ENCODE results near the gene AHDC1. TPM values are rescaled to one million over a fixed set of nuclear protein-coding genes. Genes with fewer than 3 reads are reported as not detected.

The AHDC1 gene, protein sequence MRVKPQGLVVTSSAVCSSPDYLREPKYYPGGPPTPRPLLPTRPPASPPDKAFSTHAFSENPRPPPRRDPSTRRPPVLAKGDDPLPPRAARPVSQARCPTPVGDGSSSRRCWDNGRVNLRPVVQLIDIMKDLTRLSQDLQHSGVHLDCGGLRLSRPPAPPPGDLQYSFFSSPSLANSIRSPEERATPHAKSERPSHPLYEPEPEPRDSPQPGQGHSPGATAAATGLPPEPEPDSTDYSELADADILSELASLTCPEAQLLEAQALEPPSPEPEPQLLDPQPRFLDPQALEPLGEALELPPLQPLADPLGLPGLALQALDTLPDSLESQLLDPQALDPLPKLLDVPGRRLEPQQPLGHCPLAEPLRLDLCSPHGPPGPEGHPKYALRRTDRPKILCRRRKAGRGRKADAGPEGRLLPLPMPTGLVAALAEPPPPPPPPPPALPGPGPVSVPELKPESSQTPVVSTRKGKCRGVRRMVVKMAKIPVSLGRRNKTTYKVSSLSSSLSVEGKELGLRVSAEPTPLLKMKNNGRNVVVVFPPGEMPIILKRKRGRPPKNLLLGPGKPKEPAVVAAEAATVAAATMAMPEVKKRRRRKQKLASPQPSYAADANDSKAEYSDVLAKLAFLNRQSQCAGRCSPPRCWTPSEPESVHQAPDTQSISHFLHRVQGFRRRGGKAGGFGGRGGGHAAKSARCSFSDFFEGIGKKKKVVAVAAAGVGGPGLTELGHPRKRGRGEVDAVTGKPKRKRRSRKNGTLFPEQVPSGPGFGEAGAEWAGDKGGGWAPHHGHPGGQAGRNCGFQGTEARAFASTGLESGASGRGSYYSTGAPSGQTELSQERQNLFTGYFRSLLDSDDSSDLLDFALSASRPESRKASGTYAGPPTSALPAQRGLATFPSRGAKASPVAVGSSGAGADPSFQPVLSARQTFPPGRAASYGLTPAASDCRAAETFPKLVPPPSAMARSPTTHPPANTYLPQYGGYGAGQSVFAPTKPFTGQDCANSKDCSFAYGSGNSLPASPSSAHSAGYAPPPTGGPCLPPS (N-terminal part only)
- 19.7 and 22.3 TPM in 2 replicates for total RNA-seq (2013; cell fraction: nucleolus; rRNA removed)
- total RNA-seq (2014; rRNA removed) (1.1 and 2.0 TPM in 2 replicates), total RNA-seq (2014; rRNA removed; fragmentation: Illumina TruSeq; extraction: Trizol) (0.85 and 1.1 TPM in 2 replicates), total RNA-seq (2021) (10.6 and 13.0 TPM in 2 replicates), polyA plus RNA-seq (2011; rRNA removed) (1.1 and 1.2 TPM in 2 replicates), polyA plus RNA-seq (2014; fragmentation: Illumina TruSeq; extraction: Trizol) (1.3 and 1.9 TPM in 2 replicates), polyA plus RNA-seq (2014; fragmentation: Nextera tagmentation; extraction: Ambion mirVana) (under 1 TPM; 0.21 to 0.26 TPM), polyA plus RNA-seq (2014; rRNA removed) (5.3 and 7.4 TPM in 2 replicates), polyA plus RNA-seq (2016; fragmentation: Nextera tagmentation; extraction: Ambion mirVana) (1 to 10 TPM; 1.4 to 2.0 TPM), polyA minus RNA-seq (2011; rRNA and poly(A)+ RNA removed) (2.3 and 2.4 TPM in 2 replicates), Bru-seq, nascent RNA (percentile 59 among the genes with signal in this experiment), BruChase-seq, experiment 1, labeled RNA remaining after a 6-hour chase (percentile 69 among the genes with signal in this experiment), BruChase-seq, experiment 2, labeled RNA remaining after a 2-hour chase (percentile 66 among the genes with signal in this experiment)
- polyA plus RNA-seq (2011; ENCODE audit: low read depth) = 2.3 TPM
- polyA plus RNA-seq (2011; cell fraction: cytosol; rRNA removed) = 1.3 and 1.6 TPM in 2 replicates
- polyA plus RNA-seq (2011; cell fraction: nucleus; rRNA removed) = 7.1 and 10.9 TPM in 2 replicates
- polyA plus RNA-seq (2012) = 4.1 and 6.0 TPM in 2 replicates
- polyA minus RNA-seq (2011; cell fraction: cytosol; rRNA and poly(A)+ RNA removed) = 2.8 and 4.8 TPM in 2 replicates
- 3.5 and 4.5 TPM in 2 replicates for polyA minus RNA-seq (2011; cell fraction: nucleus; rRNA and poly(A)+ RNA removed)
- long read RNA-seq, experiment 1 = 0 reads
- long read RNA-seq, experiment 2 = 0 reads

DNA sequence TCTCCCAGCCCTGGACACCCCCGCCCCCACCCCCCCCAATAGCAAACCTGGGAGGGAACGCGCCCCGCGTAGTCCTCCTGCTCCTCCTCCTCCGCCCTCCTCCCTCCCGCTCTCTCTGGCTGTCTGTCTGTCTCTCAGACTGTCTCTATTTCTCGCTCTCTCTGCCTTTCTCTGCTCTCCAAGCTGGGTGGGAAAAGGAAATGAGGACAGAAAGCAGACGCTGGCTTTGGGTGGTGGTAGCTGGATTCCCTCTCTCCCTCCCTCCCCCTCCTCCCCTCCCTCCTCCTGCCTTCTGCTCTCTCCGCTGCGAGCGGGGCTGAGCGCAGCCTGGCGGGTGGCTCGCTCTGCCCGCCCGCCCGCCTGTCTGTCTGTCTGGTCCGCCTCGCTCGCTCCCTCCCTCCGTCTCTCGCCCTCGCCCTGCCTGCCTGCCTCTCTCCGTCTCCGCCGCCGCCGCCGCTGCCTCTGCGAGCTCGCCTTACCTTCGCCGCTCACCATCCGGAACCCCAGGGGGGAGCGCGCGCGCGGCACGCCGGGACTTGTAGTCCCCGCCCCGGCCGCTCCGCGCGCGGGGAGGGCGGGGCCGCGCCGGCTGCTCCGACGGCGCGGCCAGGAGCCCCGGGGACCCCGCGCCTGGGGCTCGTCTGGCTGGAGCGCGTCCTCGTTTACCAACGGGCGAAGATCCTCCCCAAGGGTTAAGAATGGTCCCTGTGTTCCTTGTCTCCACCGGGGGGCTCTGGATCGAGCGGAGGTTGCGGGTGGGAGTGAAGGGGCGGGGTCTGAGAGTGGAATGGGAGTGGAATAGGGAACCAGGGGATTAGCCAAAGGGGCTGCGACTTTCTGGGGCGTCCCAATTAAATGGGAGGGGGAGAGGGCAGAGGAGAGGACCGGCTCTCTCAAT is at the start of gene AHDC1:
TSS of gene AHDC1 (minus strand) at position 464 of the 898 bp plus-strand sequence. CDS start 52,029 bp downstream, outside the sequence.
- Histone ChIP-seq H4K20me1 (ENCODE audit: control insufficient read depth, insufficient read depth) (0 out of 2 replicates have a peak, but pooled peaks cover 3% of the 10 kb centered on the region), H3K79me2 (ENCODE audit: control insufficient read depth, insufficient read depth, low read length) (peaks cover 1% of the 10 kb centered on the region), H3K27ac (ENCODE audit: control insufficient read depth, insufficient read depth) (no peak within 1 kb of the TSS; the same call in 1 of the 2 replicates), H3K36me3 (ENCODE audit: control insufficient read depth in 2 of 2, insufficient read depth in 2 of 2, low read length in 1 of 2) (no peaks in the 10 kb centered on the region; a peak in 2 of 4 replicates), H2AFZ (ENCODE audit: control insufficient read depth, low read depth, low read length) (peak within 1 kb of the TSS; percentile 86), H3K4me3 (peak within 1 kb of the TSS; percentile 83), H3K4me1 (ENCODE audit: control insufficient read depth, insufficient read depth, low read length) (peaks cover 40% of the 10 kb centered on the region), H3K27me3 (replicated peaks in 1 of 2; ENCODE audit: control insufficient read depth in 2 of 2, insufficient read depth in 2 of 2, low read length in 1 of 2) (no peaks in the 10 kb centered on the region), H3K9ac (ENCODE audit: control insufficient read depth, insufficient read depth, low read length) (peak within 1 kb of the TSS; percentile 58), H3K4me2 (ENCODE audit: control insufficient read depth, insufficient read depth) (peak within 1 kb of the TSS; percentile 84), H3K9me3 (replicated peaks; ENCODE audit: control insufficient read depth, insufficient read depth, low read length) (no peaks in the 10 kb centered on the region)
- FAIRE-seq = no peak
- no TSS peak for BruUV-seq (replicated peaks)
- ATAC-seq = peak; percentile 75
- RAD21 ChIA-PET (ENCODE audit: unreplicated experiment) = interaction anchor here (0.6 to 11.0 kb wide), 23 partner anchors 14 to 308 kb away, joined by 3 to 268 read pairs (median 4); partner anchors contain the start of genes FAM76A and WASF2
- POLR2A ChIA-PET = interaction anchor here (0.6 to 2.2 kb wide), 12 partner anchors 29 to 463 kb away, joined by 3 to 9 read pairs (median 4); no protein-coding TSS in a partner anchor
- intact Hi-C loops (cut with micrococcal nuclease; ENCODE audit: unreplicated experiment) (loop anchor here (2.0 to 10.0 kb wide), 2 partner anchors 119 to 303 kb away; no protein-coding TSS in a partner anchor), in situ Hi-C loops (cut with MboI) (no loop called here)
- DNase-seq (ENCODE audit: low read depth, low spot score) = no peak
- CTCF ChIA-PET = interaction anchor here (0.5 to 10.4 kb wide), 15 partner anchors 22 to 305 kb away, joined by 3 to 327 read pairs (median 28); no protein-coding TSS in a partner anchor
- SMC1A ChIA-PET (ENCODE audit: uncharacterized antibody, unreplicated experiment) = interaction anchor here (0.5 to 9.2 kb wide), 8 partner anchors 34 to 207 kb away, joined by 3 to 248 read pairs (median 15); partner anchors contain the start of gene FAM76A
- WGBS (ENCODE audit: insufficient coverage, insufficient replicate concordance, low lambda C conversion rate, missing lambda C conversion rate) = under 1% methylated on average over 46 of the region's 74 CpGs
- TF ChIP-seq E2F4 (IDR thresholded peaks at IDR 0.05; ENCODE audit: low read depth, low read length) (no peak), CREM (IDR thresholded peaks at IDR 0.05; ENCODE audit: low read depth) (no peak), SMARCA5 (IDR thresholded peaks at IDR 0.05) (no peak), ESRRA (IDR thresholded peaks at IDR 0.05; ENCODE audit: low read length) (no peak), ZNF622 (IDR thresholded peaks at IDR 0.05) (no peak)
- TF ChIP-seq, protein P1, sequence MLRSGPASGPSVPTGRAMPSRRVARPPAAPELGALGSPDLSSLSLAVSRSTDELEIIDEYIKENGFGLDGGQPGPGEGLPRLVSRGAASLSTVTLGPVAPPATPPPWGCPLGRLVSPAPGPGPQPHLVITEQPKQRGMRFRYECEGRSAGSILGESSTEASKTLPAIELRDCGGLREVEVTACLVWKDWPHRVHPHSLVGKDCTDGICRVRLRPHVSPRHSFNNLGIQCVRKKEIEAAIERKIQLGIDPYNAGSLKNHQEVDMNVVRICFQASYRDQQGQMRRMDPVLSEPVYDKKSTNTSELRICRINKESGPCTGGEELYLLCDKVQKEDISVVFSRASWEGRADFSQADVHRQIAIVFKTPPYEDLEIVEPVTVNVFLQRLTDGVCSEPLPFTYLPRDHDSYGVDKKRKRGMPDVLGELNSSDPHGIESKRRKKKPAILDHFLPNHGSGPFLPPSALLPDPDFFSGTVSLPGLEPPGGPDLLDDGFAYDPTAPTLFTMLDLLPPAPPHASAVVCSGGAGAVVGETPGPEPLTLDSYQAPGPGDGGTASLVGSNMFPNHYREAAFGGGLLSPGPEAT (IDR thresholded peaks at IDR 0.05; ENCODE audit: low read depth) = 0 out of 2 replicates have a peak, but pooled peaks have one; percentile 17
- TF ChIP-seq, protein P2, sequence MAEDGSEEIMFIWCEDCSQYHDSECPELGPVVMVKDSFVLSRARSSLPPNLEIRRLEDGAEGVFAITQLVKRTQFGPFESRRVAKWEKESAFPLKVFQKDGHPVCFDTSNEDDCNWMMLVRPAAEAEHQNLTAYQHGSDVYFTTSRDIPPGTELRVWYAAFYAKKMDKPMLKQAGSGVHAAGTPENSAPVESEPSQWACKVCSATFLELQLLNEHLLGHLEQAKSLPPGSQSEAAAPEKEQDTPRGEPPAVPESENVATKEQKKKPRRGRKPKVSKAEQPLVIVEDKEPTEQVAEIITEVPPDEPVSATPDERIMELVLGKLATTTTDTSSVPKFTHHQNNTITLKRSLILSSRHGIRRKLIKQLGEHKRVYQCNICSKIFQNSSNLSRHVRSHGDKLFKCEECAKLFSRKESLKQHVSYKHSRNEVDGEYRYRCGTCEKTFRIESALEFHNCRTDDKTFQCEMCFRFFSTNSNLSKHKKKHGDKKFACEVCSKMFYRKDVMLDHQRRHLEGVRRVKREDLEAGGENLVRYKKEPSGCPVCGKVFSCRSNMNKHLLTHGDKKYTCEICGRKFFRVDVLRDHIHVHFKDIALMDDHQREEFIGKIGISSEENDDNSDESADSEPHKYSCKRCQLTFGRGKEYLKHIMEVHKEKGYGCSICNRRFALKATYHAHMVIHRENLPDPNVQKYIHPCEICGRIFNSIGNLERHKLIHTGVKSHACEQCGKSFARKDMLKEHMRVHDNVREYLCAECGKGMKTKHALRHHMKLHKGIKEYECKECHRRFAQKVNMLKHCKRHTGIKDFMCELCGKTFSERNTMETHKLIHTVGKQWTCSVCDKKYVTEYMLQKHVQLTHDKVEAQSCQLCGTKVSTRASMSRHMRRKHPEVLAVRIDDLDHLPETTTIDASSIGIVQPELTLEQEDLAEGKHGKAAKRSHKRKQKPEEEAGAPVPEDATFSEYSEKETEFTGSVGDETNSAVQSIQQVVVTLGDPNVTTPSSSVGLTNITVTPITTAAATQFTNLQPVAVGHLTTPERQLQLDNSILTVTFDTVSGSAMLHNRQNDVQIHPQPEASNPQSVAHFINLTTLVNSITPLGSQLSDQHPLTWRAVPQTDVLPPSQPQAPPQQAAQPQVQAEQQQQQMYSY (CRISPR knock-in tag; IDR thresholded peaks at IDR 0.05) = no peak
